Endodermal cell (in vitro differentiated cells): ENCODE measurements around the gene EGFR. TPM values are rescaled to one million over a fixed set of nuclear protein-coding genes. Genes with fewer than 3 reads are reported as not detected.
A peak's percentile ranks its signal among the peaks of the same experiment; 100 is the strongest.

Experiments used
- DNase-seq: peaks from one replicate; pipeline ENCODE4 v3.0.0-alpha.2; 2017
- H3K27ac ChIP-seq: 2 replicates; pipeline ENCODE4 v1.5.1; 2013; ENCODE audit warnings: mild to moderate bottlenecking, low read depth, low read length, moderate library complexity
- H3K27me3 ChIP-seq: 2 replicates; pipeline ENCODE4 v1.6.1; 2013; ENCODE audit warnings: mild to moderate bottlenecking, low read length, moderate library complexity; ENCODE audit not compliant: insufficient read depth, control insufficient read depth, poor library complexity, severe bottlenecking
- H3K36me3 ChIP-seq: 2 replicates; pipeline ENCODE4 v1.7.0; 2013; ENCODE audit warnings: mild to moderate bottlenecking, low read length, moderate library complexity; ENCODE audit not compliant: control insufficient read depth, insufficient read depth
- H3K4me1 ChIP-seq: one replicate; pipeline ENCODE4 v1.7.0; 2013; ENCODE audit warnings: low read length; ENCODE audit not compliant: control insufficient read depth, insufficient read depth
- H3K4me3 ChIP-seq: 2 replicates; pipeline ENCODE4 v1.5.1; 2013; ENCODE audit warnings: mild to moderate bottlenecking, low read length, moderate library complexity
- H3K9ac ChIP-seq: 2 replicates; pipeline ENCODE4 v1.6.1; 2013; ENCODE audit warnings: mild to moderate bottlenecking, low read length, moderate library complexity; ENCODE audit not compliant: poor library complexity, severe bottlenecking; ENCODE audit errors: extremely low read depth
- H3K9me3 ChIP-seq: 2 replicates; pipeline ENCODE4 v1.6.1; 2013; ENCODE audit warnings: mild to moderate bottlenecking, low read length, moderate library complexity; ENCODE audit not compliant: control insufficient read depth
- H3K27ac Mint-ChIP-seq: 2 replicates; pipeline ENCODE4 v1.8.0; 2020; ENCODE audit warnings: mixed read lengths
- H3K27me3 Mint-ChIP-seq: 2 replicates; pipeline ENCODE4 v1.8.0; 2021; ENCODE audit warnings: mild to moderate bottlenecking, mixed read lengths; ENCODE audit not compliant: insufficient read depth
- H3K36me3 Mint-ChIP-seq: 2 replicates; pipeline ENCODE4 v1.8.0; 2020; ENCODE audit warnings: low read depth, mixed read lengths
- H3K4me1 Mint-ChIP-seq: 2 replicates; pipeline ENCODE4 v1.8.0; 2020; ENCODE audit warnings: mixed read lengths
- H3K4me3 Mint-ChIP-seq: 2 replicates; pipeline ENCODE4 v1.8.0; 2020; ENCODE audit warnings: mild to moderate bottlenecking, moderate library complexity, mixed read lengths
- H3K9me3 Mint-ChIP-seq: 2 replicates; pipeline ENCODE4 v1.8.0; 2020; ENCODE audit warnings: mild to moderate bottlenecking, mixed read lengths
- WGBS, 2 experiments: methylation state at CpG; one replicate each; pipeline versions ENCODE4 v1.1.5 to v1.1.7; 2013; ENCODE audit warnings: missing lambda C conversion rate in 2 of 2, mixed read lengths in 1 of 2; ENCODE audit not compliant: insufficient coverage in 1 of 2, insufficient read length in 1 of 2; 5-methylcytosine and 5-hydroxymethylcytosine counted together
- total RNA-seq, 2 donors: library from RNA; stranded (reverse); fragmentation: NEBNext Ultra II Directional in 1 of 2; extraction: Animal tissue kit (Norgen Biotek cat#: 25700) in 1 of 2; gene quantifications; 2 replicates in 1 of 2; 3 replicates in 1 of 2; pipeline ENCODE4 v1.2.1, GENCODE V29; 2021
- TF ChIP-seq, protein P1 (sequence below): fragments of 200-600 bp; sonication (generic); conservative IDR thresholded peaks from 2 replicates; pipeline ENCODE4 v1.5.0; 2021; ENCODE audit warnings: antibody characterized with exemption, mild to moderate bottlenecking

Gene EGFR
- total RNA-seq, 2 donors from 2014 or later = 5.0 to 5.8 TPM

DNA sequence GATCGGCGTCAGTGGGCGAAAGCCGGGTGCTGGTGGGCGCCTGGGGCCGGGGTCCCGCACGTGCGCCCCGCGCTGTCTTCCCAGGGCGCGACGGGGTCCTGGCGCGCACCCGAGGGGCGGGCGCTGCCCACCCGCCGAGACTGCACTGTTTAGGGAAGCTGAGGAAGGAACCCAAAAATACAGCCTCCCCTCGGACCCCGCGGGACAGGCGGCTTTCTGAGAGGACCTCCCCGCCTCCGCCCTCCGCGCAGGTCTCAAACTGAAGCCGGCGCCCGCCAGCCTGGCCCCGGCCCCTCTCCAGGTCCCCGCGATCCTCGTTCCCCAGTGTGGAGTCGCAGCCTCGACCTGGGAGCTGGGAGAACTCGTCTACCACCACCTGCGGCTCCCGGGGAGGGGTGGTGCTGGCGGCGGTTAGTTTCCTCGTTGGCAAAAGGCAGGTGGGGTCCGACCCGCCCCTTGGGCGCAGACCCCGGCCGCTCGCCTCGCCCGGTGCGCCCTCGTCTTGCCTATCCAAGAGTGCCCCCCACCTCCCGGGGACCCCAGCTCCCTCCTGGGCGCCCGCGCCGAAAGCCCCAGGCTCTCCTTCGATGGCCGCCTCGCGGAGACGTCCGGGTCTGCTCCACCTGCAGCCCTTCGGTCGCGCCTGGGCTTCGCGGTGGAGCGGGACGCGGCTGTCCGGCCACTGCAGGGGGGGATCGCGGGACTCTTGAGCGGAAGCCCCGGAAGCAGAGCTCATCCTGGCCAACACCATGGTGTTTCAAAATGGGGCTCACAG is 1.1 kb downstream of the EGFR start:
- peaks cover 63% of the 10 kb centered on the region for H3K27me3 ChIP-seq
- TF ChIP-seq, protein P1, sequence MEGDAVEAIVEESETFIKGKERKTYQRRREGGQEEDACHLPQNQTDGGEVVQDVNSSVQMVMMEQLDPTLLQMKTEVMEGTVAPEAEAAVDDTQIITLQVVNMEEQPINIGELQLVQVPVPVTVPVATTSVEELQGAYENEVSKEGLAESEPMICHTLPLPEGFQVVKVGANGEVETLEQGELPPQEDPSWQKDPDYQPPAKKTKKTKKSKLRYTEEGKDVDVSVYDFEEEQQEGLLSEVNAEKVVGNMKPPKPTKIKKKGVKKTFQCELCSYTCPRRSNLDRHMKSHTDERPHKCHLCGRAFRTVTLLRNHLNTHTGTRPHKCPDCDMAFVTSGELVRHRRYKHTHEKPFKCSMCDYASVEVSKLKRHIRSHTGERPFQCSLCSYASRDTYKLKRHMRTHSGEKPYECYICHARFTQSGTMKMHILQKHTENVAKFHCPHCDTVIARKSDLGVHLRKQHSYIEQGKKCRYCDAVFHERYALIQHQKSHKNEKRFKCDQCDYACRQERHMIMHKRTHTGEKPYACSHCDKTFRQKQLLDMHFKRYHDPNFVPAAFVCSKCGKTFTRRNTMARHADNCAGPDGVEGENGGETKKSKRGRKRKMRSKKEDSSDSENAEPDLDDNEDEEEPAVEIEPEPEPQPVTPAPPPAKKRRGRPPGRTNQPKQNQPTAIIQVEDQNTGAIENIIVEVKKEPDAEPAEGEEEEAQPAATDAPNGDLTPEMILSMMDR = peak; percentile 50
- Mint-ChIP-seq H3K4me1 (no peaks in the 10 kb centered on the region), H3K9me3 (no peaks in the 10 kb centered on the region), H3K27me3 (peaks cover 72% of the 10 kb centered on the region), H3K27ac (no peak overlapping the region), H3K4me3 (peak overlapping the region; percentile 54), H3K36me3 (no peaks in the 10 kb centered on the region)
- WGBS, 2 experiments = 2 to 3% methylated on average over 20 to 78 of the region's 78 CpGs
- no peak overlapping the region for H3K9ac ChIP-seq
- DNase-seq = peak; percentile 75
- peak overlapping the region; percentile 72 for H3K4me3 ChIP-seq
- H3K36me3 ChIP-seq = no peaks in the 10 kb centered on the region
- H3K27ac ChIP-seq = no peak overlapping the region
- no peaks in the 10 kb centered on the region for H3K9me3 ChIP-seq
- H3K4me1 ChIP-seq = peaks cover 3% of the 10 kb centered on the region

DNA sequence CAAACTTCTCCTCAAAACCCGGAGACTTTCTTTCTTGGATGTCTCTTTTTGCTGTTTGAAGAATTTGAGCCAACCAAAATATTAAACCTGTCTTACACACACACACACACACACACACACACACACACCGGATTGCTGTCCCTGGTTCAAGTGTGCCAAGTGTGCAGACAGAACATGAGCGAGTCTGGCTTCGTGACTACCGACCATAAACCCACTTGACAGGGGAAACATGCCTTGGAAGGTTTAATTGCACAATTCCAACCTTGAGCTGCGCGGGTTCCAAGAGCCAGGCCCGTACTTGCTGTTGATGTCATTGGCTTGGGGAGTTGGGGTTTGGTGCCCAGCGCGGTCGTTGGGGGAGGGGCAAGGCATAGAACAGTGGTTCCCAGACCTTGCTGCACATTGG is 1.7 kb downstream of the EGFR start:
- 86% methylated on average over 11 of the region's 11 CpGs; no CpG with 5 or more reads in 1 of the 2 experiments for WGBS, 2 experiments
- Histone ChIP-seq H3K27ac (no peak overlapping the region), H3K36me3 (no peaks in the 10 kb centered on the region), H3K9me3 (no peaks in the 10 kb centered on the region), H3K27me3 (peaks cover 63% of the 10 kb centered on the region), H3K4me1 (peaks cover 3% of the 10 kb centered on the region), H3K4me3 (peak overlapping the region; percentile 72), H3K9ac (no peak overlapping the region)
- DNase-seq = no peak
- peak overlapping the region; percentile 54 for H3K4me3 Mint-ChIP-seq
- TF ChIP-seq, protein P1 = no peak
- no peaks in the 10 kb centered on the region for H3K4me1 Mint-ChIP-seq
- no peak overlapping the region for H3K27ac Mint-ChIP-seq
- H3K9me3 Mint-ChIP-seq = no peaks in the 10 kb centered on the region
- no peaks in the 10 kb centered on the region for H3K36me3 Mint-ChIP-seq
- H3K27me3 Mint-ChIP-seq = peaks cover 66% of the 10 kb centered on the region

DNA sequence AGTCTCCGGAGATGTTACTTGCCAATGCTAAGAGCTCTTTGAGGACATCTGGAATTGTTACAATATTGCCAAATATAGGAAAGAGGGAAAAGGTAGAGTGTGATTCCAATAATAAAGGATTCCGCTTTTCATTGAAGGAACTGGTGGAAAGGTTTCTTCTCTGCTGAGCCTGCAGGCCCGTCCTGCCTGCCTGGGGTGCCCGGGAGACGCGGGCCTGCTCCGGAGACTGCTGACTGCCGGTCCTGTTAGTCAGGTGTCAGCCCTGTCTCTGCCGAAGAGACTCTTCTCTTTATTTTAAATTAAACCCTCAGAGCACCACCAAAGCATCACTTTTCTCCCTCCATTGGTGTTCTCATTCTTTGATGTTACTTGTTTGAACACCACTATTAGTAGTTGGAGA is 2.2 kb downstream of the EGFR start:
- Mint-ChIP-seq H3K27ac (no peak overlapping the region), H3K4me3 (peak overlapping the region; percentile 54), H3K9me3 (no peaks in the 10 kb centered on the region), H3K27me3 (peaks cover 60% of the 10 kb centered on the region), H3K36me3 (no peaks in the 10 kb centered on the region), H3K4me1 (no peaks in the 10 kb centered on the region)
- DNase-seq = no peak
- Histone ChIP-seq H3K9ac (no peak overlapping the region), H3K27ac (no peak overlapping the region), H3K4me3 (no peak overlapping the region), H3K9me3 (no peaks in the 10 kb centered on the region), H3K4me1 (peaks cover 3% of the 10 kb centered on the region), H3K27me3 (peaks cover 57% of the 10 kb centered on the region), H3K36me3 (no peaks in the 10 kb centered on the region)
- WGBS, 2 experiments = 89% methylated on average over 9 of the region's 9 CpGs
- TF ChIP-seq, protein P1 = no peak
